Measurements from ENCODE around the gene AFF3.

DNA sequence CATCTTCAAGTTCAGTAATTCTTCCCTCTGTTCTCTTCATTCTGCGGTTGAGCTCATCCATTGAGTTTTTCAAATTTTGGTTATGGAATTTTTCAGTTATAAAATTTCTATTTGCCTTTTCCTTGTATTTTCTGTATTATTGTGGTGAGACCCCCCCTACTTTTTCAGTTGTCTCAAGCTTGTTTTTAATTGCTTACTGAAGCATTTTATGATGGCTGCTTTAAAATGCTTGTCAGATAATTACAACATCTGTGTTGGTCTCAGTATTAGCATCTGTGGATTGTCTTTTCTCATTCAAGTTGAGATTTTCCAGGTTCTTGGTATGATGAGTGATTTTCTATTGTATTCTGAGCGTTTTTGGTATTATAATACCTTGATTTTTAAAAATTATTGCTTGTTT, 531.4 kb downstream of the AFF3 start:
- TF ChIP-seq POLR2AphosphoS5 (IDR thresholded peaks at IDR 0.05; ENCODE audit: insufficient read depth, low read depth, low read length) (no peak), POLR2A (IDR thresholded peaks at IDR 0.05; ENCODE audit: low read depth, low read length) (no peak), EZH2 (IDR thresholded peaks at IDR 0.05; ENCODE audit: borderline replicate concordance, low read depth, low read length, severe bottlenecking) (no peak), GATA2 (IDR thresholded peaks at IDR 0.05; ENCODE audit: insufficient read depth, insufficient read length, low read depth, low read length) (no peak), FOS (IDR thresholded peaks at IDR 0.05; ENCODE audit: borderline replicate concordance, insufficient read depth, low read length) (no peak), MYC (IDR thresholded peaks at IDR 0.05; ENCODE audit: low read depth, low read length) (no peak)
- TF ChIP-seq, protein P1, sequence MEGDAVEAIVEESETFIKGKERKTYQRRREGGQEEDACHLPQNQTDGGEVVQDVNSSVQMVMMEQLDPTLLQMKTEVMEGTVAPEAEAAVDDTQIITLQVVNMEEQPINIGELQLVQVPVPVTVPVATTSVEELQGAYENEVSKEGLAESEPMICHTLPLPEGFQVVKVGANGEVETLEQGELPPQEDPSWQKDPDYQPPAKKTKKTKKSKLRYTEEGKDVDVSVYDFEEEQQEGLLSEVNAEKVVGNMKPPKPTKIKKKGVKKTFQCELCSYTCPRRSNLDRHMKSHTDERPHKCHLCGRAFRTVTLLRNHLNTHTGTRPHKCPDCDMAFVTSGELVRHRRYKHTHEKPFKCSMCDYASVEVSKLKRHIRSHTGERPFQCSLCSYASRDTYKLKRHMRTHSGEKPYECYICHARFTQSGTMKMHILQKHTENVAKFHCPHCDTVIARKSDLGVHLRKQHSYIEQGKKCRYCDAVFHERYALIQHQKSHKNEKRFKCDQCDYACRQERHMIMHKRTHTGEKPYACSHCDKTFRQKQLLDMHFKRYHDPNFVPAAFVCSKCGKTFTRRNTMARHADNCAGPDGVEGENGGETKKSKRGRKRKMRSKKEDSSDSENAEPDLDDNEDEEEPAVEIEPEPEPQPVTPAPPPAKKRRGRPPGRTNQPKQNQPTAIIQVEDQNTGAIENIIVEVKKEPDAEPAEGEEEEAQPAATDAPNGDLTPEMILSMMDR (IDR thresholded peaks at IDR 0.05; ENCODE audit: extremely low read depth in 1 of 2, insufficient read depth in 1 of 2, low read depth in 1 of 2, low read length in 2 of 2) = no peak
